Measurements from ENCODE around the gene CFC1. TPM values are rescaled to one million over a fixed set of nuclear protein-coding genes. Genes with fewer than 3 reads are reported as not detected.
"Not testable (repeated sequence)": the region's sequence is repeated elsewhere in the genome, so short reads cannot be mapped to it uniquely, and the experiment has no call there.

Gene CFC1
- under 1 TPM in 1 of 2 donors, not detected in 1; 0.44 TPM for total RNA-seq

DNA sequence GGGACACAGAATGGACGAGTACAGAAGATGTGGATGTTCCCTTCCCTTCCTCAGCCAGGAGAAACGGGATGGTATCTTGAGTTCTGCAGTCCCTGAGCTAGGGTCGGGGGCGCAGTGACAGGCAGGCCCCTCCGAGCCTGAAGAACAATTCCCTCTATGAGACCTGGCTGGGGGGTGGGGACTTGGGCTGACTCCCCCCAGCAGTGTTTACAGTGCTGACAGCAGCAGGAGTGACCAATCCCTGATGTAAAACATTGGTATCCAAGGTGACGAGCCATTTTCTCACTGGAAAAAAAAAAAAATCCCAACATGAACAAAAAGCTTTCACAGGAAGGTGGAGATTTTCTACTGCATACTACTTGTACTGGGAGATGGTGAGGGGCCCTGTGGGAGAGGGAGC is at the start of gene CFC1:
TSS of gene CFC1 (minus strand) at position 183 of the 400 bp plus-strand sequence. CDS start 288 bp downstream, outside the sequence.
- H3K4me3 ChIP-seq; intact Hi-C loops (cut with DNase I): not testable (repeated sequence)

DNA sequence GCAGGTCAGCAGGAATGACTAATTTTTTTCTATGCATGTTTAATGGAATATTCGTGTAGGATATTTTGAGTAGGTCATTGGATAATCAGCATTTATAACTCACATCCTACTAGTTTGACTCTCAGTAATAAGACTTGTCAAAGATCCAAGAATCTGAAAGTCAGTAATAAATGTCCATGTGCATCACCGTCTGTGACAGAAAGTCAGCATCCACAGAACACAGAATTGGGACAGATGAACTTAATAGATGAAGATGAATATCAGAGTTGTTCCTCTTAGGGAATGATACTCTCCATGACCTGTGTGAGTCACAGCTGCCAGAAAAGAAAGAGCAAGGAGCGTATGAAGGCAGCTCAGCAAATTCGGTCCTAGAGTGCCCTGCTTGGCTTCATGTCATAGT is 42.3 kb upstream of the CFC1 start:
- H3K9me3 ChIP-seq; DNase-seq; H3K27me3 ChIP-seq; H3K4me1 ChIP-seq; intact Hi-C loops (cut with DNase I); H3K4me3 ChIP-seq; H3K9ac ChIP-seq (ENCODE audit: low read depth in 2 of 2, low read length in 2 of 2); H3K36me3 ChIP-seq; H3K27ac ChIP-seq: not testable (repeated sequence)

More for the DNA sequence above, at the start of gene CFC1:
- H3K9ac ChIP-seq (ENCODE audit: low read depth in 2 of 2, low read length in 2 of 2); H3K9me3 ChIP-seq; H3K4me1 ChIP-seq; H3K36me3 ChIP-seq; H3K27ac ChIP-seq; H3K27me3 ChIP-seq; DNase-seq: not testable (repeated sequence)

DNA sequence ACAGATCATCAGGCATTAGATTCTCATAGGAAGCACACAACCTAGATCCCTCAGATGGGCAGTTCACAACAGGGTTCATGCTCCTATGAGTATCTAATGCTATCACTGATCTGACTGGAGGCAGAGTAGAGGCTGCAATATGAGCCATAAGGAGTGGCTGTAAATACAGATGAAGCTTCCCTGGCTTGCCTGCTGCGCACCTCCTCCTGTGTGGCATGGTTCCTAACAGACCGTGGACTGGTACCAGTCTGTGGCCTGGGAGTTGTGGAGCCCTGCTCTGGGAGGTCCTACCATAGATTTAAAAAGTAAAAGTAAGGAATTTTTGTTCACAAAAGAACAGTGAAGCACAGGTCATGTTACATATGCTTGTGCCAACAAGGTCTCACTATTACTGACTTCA is 39.6 kb upstream of the CFC1 start:
- DNase-seq; H3K9me3 ChIP-seq; H3K27me3 ChIP-seq; H3K27ac ChIP-seq; H3K4me1 ChIP-seq; H3K9ac ChIP-seq (ENCODE audit: low read depth in 2 of 2, low read length in 2 of 2); intact Hi-C loops (cut with DNase I); H3K4me3 ChIP-seq; H3K36me3 ChIP-seq: not testable (repeated sequence)

DNA sequence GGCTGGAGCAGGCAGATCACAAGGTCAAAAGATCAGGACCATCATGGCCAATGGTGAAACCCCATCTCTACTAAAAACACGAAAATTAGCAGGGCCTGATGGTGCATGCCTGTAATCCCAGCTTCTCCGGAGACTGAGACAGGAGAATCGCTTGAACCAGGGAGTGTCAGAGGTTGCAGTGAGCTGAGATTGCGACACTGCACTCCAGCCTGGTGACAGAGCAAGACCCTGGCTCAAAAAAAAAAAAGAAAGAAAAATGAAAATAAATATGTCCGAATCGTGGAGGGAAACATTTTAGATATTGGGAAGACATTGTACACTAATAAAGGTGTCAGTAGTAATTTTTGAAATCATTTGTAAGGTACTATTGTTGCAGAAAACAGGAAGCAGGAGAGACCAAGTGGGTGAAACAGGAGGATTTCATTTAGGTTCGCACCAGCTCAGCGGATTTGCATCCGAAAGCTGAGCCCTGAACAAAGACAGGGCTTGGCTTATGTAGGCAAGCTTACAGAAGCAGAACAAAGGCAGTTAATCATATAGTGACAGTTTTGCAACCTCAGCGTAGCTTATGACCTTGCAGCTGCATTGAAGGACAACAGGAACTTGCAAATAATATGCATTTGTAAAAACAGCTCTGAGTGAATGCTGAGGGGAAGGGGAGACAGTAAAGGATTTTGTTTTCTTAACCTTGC is 29.6 kb upstream of the CFC1 start:
- H3K9me3 ChIP-seq; H3K27me3 ChIP-seq; DNase-seq; H3K4me3 ChIP-seq; H3K27ac ChIP-seq; H3K9ac ChIP-seq (ENCODE audit: low read depth in 2 of 2, low read length in 2 of 2); H3K4me1 ChIP-seq; H3K36me3 ChIP-seq; intact Hi-C loops (cut with DNase I): not testable (repeated sequence)

DNA sequence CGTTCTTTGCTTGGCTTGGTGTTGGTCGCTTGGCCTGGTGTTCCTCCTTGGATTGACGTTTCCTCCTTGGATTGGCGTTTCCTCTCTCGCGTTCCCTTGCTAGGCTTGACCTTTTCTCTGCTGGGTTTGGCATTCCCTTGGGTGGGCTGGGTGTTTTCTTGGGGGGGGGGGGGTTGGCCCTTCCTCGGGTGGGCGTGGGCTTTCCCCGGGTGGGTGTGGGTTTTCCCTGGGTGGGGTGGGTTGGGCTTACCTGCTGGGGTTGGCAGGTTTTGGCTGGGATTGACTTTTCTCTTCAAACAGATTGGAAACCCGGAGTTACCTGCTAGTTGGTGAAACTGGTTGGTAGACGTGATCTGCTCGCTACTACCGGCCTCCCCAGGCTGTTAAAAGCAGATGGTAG is 11.8 kb upstream of the CFC1 start, which contains the start of gene POTEJ:
TSS of gene POTEJ (plus strand) at position 301 of the 400 bp plus-strand sequence. CDS start at position 394, 93 bp downstream.
- H3K4me3 ChIP-seq; H3K9ac ChIP-seq (ENCODE audit: low read depth in 2 of 2, low read length in 2 of 2); H3K4me1 ChIP-seq; H3K36me3 ChIP-seq; H3K9me3 ChIP-seq; H3K27me3 ChIP-seq; intact Hi-C loops (cut with DNase I); DNase-seq; H3K27ac ChIP-seq: not testable (repeated sequence)

DNA sequence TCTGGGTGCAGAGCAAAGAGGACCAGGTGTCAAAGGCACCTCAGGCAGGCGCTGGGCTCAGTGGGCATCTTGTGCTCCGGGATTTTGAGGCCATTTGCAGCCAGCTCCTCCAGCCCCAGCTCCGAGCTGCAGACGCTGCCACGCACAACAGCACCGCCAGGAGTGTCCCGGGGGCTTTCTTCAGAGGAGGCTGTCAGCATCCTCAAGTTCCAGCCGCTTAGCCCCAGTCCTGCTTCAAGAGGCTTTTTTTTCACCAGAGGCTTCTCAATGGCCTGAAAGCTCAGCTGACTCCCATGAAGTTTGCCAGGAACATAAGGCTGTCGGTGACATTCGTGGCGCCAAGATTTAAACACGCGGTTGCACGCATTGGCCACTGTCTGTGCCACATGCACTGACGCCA is 11.1 kb upstream of the CFC1 start:
- H3K27me3 ChIP-seq; H3K4me3 ChIP-seq; H3K9ac ChIP-seq (ENCODE audit: low read depth in 2 of 2, low read length in 2 of 2); H3K27ac ChIP-seq; H3K9me3 ChIP-seq; H3K4me1 ChIP-seq; DNase-seq; intact Hi-C loops (cut with DNase I); H3K36me3 ChIP-seq: not testable (repeated sequence)

DNA sequence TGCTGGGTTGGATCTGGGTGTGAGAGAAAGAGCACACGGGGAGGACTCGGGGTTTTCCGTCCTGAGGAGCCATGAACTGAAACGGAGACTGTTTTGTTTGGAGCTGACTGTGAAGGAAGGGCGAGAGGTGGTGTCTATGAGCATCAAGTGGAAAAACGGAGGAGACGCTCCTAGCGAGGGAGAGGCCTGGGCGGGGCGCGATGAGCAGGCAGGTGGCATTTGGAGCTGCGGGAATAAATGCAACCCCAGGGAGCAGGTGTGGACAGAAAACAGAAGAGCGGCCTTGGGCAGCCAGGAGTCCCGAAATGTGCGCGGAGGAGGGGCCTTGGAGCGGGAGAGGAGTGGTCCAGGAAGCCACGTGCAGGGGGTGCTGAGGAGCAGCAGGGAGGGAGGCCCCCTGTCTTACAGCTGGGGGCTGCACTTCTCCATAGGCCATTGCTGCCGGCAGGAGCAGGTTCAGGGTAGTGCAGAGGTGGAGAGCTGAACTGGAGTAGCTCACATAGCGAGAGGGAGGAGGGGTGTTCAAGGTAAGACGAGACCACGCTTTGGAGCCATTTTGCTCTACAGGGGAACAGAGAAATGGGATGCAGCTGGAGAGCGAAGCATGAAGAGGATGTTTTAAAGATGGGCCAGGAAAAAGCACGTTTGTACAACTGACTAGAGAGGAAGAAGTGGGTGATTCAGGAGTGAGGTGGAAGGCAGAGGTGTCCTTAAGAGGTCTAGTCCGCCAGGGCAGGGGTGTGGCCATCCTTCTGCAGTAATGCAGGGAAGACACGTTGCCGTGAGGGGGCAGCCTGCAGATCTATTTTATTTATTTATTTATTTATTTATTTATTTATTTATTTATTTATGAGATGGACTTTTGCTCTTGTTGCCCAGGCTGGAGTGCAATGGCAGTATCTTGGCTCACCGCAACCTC is 9.9 kb upstream of the CFC1 start:
- H3K4me1 ChIP-seq; H3K4me3 ChIP-seq; H3K9me3 ChIP-seq; H3K27ac ChIP-seq; intact Hi-C loops (cut with DNase I); H3K36me3 ChIP-seq; H3K27me3 ChIP-seq; DNase-seq; H3K9ac ChIP-seq (ENCODE audit: low read depth in 2 of 2, low read length in 2 of 2): not testable (repeated sequence)

DNA sequence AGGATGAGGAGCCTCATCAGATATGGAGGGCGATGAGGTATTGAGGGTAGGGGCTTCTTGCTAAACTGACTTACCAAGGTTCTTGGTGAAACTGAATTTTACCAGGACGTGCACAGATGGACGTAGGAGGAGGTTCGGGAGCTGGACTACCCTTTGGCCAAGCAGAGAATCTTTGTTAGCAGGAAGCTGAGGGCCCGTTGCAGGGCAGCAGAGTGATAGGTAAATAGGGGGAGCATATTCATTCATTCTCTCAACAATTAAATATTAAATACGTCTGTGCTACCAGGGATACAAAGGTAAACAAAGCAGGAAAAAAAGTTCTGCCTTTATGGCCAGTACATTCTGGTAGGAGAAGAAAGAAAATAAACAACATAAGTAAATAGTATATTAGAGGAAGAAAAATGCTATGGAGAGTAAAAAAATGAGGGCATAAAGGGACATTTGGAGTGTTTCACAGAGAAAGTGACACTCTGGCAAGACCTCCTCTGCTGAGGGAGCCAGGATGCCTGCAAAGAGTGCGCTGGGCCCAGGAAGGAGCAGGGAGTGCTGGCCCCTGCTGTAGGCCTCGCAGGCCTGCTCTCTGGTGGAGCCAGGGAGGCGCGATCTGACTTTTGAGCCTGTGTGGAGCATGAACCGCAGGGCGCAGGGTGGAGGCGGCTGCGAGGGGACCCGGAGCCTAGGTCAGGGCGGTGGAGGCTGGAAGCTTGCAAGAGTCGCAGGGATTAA is 9.1 kb upstream of the CFC1 start:
- H3K4me1 ChIP-seq; H3K9me3 ChIP-seq; DNase-seq; H3K4me3 ChIP-seq; H3K27ac ChIP-seq; H3K9ac ChIP-seq (ENCODE audit: low read depth in 2 of 2, low read length in 2 of 2); H3K27me3 ChIP-seq; intact Hi-C loops (cut with DNase I); H3K36me3 ChIP-seq: not testable (repeated sequence)

DNA sequence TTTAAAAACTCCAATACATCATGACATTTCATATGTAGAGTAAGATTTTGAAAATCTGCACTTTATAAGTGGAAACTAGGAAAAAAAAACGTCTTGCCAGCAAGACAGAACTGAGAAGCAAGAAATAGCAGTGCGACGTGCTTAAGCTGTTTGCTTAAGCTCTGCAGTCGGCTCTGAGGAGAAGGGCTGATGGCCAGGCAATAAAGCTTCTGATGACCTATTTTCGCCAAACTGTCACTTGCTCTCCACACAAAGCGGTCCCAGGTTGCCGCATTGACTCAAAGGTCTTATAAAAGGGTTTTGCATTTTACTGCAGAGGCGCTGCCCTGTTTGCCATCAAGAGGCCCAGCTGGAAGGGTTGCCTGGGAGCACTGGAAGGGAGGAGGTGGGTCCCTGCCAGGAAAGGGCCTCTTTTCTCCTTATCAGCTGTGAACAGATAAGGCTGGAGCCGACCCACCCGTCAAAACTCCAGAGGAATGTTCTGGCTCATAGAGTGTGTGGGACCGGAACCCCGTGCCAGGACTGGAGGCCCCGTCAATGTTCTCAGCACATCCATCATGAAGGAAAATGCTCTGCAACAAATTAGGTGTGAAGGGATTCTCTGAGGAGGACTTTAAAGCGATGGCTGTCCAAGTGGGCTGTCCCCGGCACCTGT is 2.4 kb upstream of the CFC1 start:
- H3K9me3 ChIP-seq; H3K4me1 ChIP-seq; H3K9ac ChIP-seq (ENCODE audit: low read depth in 2 of 2, low read length in 2 of 2); H3K27me3 ChIP-seq; H3K36me3 ChIP-seq; DNase-seq; intact Hi-C loops (cut with DNase I); H3K4me3 ChIP-seq; H3K27ac ChIP-seq: not testable (repeated sequence)

DNA sequence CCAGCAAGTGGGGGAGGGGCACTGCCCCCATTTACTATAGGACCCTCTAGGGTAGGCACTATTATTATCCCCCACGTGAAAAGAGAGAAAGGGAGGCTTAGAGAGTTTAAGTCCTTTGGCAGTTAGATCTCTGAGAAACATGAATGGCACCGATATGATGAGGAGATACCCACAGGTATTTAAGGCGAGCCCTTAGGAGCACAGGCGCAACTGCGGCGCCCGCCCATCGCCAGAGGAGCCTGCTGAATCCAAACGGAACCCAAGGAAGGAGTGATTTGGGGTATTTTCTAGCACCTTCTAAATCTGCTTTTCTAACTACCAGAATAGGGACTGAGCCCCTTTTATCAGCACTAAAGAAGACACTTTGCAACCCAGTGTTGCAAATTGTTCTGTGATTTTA is 551 bp upstream of the CFC1 start:
- not testable (repeated sequence) for DNase-seq, H3K27ac ChIP-seq

DNA sequence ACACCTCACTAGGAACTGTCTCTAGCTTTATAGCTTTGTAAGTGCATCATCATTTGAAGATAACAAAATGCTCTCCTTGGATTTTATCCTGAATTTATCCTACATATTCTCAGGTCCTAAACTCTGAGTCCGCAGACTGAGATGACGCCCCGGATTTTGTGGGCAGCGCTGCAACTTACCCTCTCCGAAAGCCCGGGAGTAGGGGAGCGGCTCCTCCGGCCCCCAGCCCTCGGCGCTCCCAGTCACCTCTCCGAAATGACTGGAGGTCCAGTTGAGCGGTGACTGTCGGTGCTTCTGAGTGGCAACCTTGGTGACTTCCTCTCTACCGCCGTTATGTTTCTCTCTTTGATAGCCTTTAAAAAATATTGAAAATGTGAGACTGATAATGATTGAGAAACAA is 912 bp downstream of the CFC1 start:
- H3K36me3 ChIP-seq; DNase-seq; H3K27ac ChIP-seq; H3K9me3 ChIP-seq; H3K27me3 ChIP-seq; H3K4me1 ChIP-seq; H3K4me3 ChIP-seq; intact Hi-C loops (cut with DNase I); H3K9ac ChIP-seq (ENCODE audit: low read depth in 2 of 2, low read length in 2 of 2): not testable (repeated sequence)

More for the DNA sequence above, 551 bp upstream of the CFC1 start:
- H3K9me3 ChIP-seq; H3K9ac ChIP-seq (ENCODE audit: low read depth in 2 of 2, low read length in 2 of 2); H3K36me3 ChIP-seq; H3K4me3 ChIP-seq; H3K4me1 ChIP-seq; intact Hi-C loops (cut with DNase I); H3K27me3 ChIP-seq: not testable (repeated sequence)

DNA sequence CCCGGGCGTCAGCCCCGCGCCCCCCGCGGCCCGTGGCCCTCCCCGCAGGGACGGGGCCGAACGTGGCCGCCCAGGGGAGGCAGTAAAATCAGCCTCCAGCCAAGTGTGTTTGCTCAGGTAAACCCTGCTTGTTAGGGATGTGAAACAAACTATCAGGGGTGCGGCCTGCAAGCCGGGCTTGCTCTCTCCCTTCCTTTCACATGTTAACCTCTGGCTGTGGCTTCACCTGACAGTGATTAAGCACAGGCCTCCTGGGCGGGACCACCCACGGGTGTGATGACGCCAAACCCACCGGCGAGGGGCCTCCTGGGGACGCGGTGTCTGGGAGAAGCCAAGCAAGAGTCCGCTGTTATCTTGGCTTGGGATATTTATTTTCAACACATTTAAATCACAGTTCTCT is 1.4 kb downstream of the CFC1 start:
- H3K36me3 ChIP-seq; H3K9me3 ChIP-seq; intact Hi-C loops (cut with DNase I); H3K4me3 ChIP-seq; H3K27me3 ChIP-seq; DNase-seq; H3K9ac ChIP-seq (ENCODE audit: low read depth in 2 of 2, low read length in 2 of 2); H3K4me1 ChIP-seq; H3K27ac ChIP-seq: not testable (repeated sequence)
